Measurements from ENCODE around the gene BABAM2. TPM values are rescaled to one million over a fixed set of nuclear protein-coding genes. Genes with fewer than 3 reads are reported as not detected.
A peak's percentile ranks its signal among the peaks of the same experiment; 100 is the strongest.

The BABAM2 gene
- total RNA-seq, 4 donors from 2014 or later = 24.3 to 46.1 (median 44.5) TPM

DNA sequence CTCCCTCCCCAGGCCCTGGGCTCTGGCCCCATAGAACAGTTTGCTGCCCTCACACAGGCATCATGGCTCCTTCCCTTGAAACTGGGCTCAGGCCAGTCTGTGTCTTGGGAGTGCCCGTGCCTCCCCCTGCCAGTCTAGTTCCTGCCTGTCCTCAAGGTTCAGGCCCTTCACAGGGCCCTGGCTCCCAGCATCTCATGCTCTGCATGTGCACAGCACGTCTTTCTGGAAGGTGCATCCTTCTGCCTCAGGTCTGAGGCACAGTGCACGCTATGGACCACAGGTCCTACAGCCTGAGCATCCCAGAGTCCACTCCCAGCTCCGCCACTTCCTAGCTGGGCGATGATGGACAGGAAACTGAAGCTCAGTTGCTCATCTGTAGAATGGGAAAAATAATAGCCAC, 466.5 kb downstream of the BABAM2 start:
- Histone ChIP-seq H3K36me3 (no peaks in the 10 kb centered on the region), H3K27ac (peak overlapping the region; percentile 57 to 87 (median 74)), H3K4me1 (peaks cover 0 to 26% (median 18%) of the 10 kb centered on the region in 4 donors), H3K4me3 (no peak overlapping the region), H3K9me3 (no peaks in the 10 kb centered on the region), H3K27me3 (no peaks in the 10 kb centered on the region)
- WGBS, 2 donors = 94 to 95% methylated on average over 5 of the region's 5 CpGs
- no peak for DNase-seq (ENCODE audit: low spot score in 2 of 2)
- TF ChIP-seq, protein P1, sequence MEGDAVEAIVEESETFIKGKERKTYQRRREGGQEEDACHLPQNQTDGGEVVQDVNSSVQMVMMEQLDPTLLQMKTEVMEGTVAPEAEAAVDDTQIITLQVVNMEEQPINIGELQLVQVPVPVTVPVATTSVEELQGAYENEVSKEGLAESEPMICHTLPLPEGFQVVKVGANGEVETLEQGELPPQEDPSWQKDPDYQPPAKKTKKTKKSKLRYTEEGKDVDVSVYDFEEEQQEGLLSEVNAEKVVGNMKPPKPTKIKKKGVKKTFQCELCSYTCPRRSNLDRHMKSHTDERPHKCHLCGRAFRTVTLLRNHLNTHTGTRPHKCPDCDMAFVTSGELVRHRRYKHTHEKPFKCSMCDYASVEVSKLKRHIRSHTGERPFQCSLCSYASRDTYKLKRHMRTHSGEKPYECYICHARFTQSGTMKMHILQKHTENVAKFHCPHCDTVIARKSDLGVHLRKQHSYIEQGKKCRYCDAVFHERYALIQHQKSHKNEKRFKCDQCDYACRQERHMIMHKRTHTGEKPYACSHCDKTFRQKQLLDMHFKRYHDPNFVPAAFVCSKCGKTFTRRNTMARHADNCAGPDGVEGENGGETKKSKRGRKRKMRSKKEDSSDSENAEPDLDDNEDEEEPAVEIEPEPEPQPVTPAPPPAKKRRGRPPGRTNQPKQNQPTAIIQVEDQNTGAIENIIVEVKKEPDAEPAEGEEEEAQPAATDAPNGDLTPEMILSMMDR (IDR thresholded peaks at IDR 0.05) = no peak
- TF ChIP-seq EP300 (IDR thresholded peaks at IDR 0.05) = no peak
- no peak for TF ChIP-seq POLR2A (IDR thresholded peaks at IDR 0.05)

DNA sequence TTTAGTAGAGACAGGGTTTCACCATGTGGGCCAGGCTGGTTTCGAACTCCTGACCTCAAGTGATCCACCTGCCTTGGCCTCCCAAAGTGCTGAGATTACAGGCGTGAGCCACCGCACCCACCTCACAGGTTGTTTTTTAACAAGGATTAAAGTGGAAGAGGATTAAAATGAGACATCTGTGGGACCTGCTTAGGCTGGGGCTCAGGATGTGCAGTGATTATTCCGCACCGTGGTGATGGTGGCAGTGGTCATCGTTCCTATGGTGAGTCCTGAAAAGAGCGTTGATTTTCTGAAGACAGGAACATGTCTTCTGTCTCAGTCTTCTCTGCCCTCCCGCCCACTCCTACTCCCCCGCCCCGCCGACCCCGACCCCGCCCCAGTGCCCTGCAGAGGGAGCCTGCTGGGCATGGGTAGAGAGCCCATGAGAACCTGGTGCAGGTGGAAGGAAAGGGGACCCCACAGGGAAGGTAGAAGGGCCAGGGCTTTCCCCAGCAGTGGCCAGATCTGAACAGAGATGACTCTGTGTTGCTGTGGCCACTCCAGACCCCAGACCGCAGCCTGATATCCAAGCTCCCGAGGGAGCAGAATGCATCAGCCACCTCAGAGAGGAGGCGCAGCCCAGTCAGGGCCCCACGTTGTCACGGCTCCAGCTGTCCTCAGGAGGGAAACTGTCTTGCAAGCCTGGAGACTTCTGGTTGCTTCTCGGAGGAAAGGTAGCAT, 467.6 kb downstream of the BABAM2 start:
- Histone ChIP-seq H3K4me1 (peaks cover 0 to 26% (median 18%) of the 10 kb centered on the region in 4 donors), H3K27me3 (no peaks in the 10 kb centered on the region), H3K9me3 (no peaks in the 10 kb centered on the region), H3K27ac (peak overlapping the region in 1 of 4 donors; percentile 52), H3K4me3 (no peak overlapping the region), H3K36me3 (no peaks in the 10 kb centered on the region)
- 81 to 87% methylated on average over 19 of the region's 19 CpGs for WGBS, 2 donors
- TF ChIP-seq POLR2A (IDR thresholded peaks at IDR 0.05) (no peak), EP300 (IDR thresholded peaks at IDR 0.05) (no peak)
- TF ChIP-seq, protein P1 (IDR thresholded peaks at IDR 0.05) = no peak
- no peak for DNase-seq (ENCODE audit: low spot score in 2 of 2)

DNA sequence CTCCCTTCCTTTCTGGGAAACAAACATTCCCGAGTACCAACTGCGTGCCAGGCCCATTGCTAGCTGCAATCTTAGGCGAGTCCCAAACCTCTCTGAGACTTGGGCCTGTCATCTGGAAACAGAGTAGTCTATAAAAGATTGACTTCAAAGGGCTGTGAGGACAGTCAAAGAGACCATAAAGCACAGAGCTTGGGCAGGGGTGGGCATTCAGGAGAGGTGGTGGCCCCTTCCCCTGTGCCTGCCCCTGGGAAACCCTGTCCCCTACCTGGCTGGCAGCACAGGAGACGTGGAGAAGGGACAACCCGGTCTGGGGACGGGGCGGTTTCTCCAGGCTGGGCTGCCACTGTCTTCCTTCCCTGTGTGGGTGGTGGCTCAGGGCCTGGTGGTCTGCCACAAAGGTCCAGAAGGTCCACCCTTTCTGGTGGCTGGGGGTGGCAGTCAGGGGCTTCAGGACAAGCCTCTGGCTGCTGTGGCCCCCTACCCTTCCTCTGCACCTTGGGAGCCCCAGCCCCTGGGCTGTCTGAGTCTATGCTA, 468.2 kb downstream of the BABAM2 start:
- TF ChIP-seq EP300 (IDR thresholded peaks at IDR 0.05) (no peak), POLR2A (IDR thresholded peaks at IDR 0.05) (no peak)
- TF ChIP-seq, protein P1 (IDR thresholded peaks at IDR 0.05) = no peak
- Histone ChIP-seq H3K4me1 (peaks cover 0 to 26% (median 18%) of the 10 kb centered on the region in 4 donors), H3K9me3 (no peaks in the 10 kb centered on the region), H3K27me3 (no peaks in the 10 kb centered on the region), H3K4me3 (no peak overlapping the region), H3K36me3 (no peaks in the 10 kb centered on the region), H3K27ac (peak overlapping the region in 1 of 4 donors; percentile 52)
- whole genome bisulfite sequencing, 2 donors = 89 to 93% methylated on average over 6 to 7 of the region's 7 CpGs
- no peak for DNase-seq (ENCODE audit: low spot score in 2 of 2)

DNA sequence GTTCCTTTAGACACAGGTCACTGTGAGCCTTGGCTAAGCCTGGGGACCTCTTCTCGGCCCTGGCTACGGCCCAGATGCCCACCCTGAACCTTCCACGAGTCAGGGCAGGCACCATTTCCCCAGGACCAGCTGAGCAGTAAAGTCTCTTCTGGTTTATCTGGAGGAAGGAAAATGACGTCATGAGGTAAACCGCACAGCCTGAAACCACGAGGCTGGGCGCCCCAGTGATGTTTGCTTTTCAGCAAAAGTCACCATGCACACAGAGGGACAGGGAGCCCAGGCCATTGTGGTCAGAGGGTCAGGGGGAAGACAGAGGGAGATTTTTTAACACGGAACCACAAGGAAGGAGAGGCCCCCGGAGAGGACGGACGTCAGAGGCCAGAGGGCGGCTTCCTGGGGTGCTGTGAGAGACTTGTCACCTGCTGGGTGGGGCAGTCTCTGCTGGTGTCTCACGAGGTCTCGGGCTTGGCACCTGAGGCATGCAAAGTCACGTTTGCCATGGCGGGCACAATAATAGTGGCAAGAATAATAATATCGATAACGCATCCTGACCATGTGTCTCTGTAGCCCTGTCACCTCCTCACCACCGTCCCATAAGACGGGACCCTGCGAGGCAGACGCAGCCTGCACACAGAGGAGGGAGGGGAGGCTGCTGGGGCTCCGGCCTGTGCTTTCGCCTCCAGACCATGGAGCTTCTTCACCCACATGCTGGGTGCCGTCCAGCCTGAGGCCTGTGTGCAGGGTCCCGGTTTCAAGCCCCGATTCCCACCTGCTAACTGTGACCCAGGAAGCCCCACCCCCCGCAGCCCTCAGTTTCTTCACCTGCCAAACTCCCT, 468.9 kb downstream of the BABAM2 start:
- H3K36me3 ChIP-seq = no peaks in the 10 kb centered on the region
- no peaks in the 10 kb centered on the region for H3K27me3 ChIP-seq
- no peak for DNase-seq (ENCODE audit: low spot score in 2 of 2)
- TF ChIP-seq, protein P1 (IDR thresholded peaks at IDR 0.05) = no peak
- TF ChIP-seq EP300 (IDR thresholded peaks at IDR 0.05) (peak in 1 of 2 donors; percentile 31), POLR2A (IDR thresholded peaks at IDR 0.05) (peak in 1 of 2 donors; percentile 14)
- no peaks in the 10 kb centered on the region for H3K9me3 ChIP-seq
- H3K27ac ChIP-seq = peak overlapping the region in 1 of 4 donors; percentile 52
- 84 to 85% methylated on average over 28 of the region's 28 CpGs for WGBS, 2 donors
- peaks cover 0 to 26% (median 18%) of the 10 kb centered on the region in 4 donors for H3K4me1 ChIP-seq
- H3K4me3 ChIP-seq = no peak overlapping the region
